NCI-H1930 (cell line): ENCODE results near the gene CLK4.
"Not testable (repeated sequence)": the region's sequence is repeated elsewhere in the genome, so short reads cannot be mapped to it uniquely, and the experiment has no call there.

Experiments
- DNase-seq, 2 experiments: peaks; one replicate each; lab custom pipeline; 2025; lab: John Stamatoyannopoulos, UW

CLK4 gene

GRCh38 chr5:178587763-178588611 is 38.9 kb downstream of the CLK4 start:
- DNase-seq = no peak

DNA sequence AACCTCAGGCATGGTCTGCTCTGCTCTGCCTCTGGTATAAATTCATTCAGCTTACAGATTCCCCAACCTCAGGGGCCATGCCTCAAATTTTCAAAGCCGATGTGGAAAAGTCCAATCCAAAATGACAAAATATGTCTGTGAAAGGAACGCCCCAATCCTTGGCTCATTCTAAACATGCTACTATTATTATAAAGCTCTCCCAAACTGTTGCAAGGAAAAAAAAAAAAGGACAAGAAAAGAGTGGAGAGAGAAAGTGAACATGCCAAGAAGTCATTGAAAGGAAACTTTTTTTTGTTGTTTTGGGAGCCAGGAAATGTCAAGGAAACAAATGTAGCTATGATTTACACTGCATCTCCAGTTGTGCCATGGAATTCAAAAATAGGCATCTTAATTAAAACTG is 40.5 kb downstream of the CLK4 start:
- DNase-seq = no peak

- not testable (repeated sequence) for DNase-seq
Observed at GRCh38 chr5:178585421-178585820, 41.4 kb downstream of the CLK4 start.

GRCh38 chr5:178583279-178583678 is 43.6 kb downstream of the CLK4 start:
- DNase-seq = no peak

- no peak for DNase-seq
Observed at GRCh38 chr5:178582291-178582690, 44.6 kb downstream of the CLK4 start.

GRCh38 chr5:178581621-178582020 is 45.2 kb downstream of the CLK4 start:
- no peak for DNase-seq

DNA sequence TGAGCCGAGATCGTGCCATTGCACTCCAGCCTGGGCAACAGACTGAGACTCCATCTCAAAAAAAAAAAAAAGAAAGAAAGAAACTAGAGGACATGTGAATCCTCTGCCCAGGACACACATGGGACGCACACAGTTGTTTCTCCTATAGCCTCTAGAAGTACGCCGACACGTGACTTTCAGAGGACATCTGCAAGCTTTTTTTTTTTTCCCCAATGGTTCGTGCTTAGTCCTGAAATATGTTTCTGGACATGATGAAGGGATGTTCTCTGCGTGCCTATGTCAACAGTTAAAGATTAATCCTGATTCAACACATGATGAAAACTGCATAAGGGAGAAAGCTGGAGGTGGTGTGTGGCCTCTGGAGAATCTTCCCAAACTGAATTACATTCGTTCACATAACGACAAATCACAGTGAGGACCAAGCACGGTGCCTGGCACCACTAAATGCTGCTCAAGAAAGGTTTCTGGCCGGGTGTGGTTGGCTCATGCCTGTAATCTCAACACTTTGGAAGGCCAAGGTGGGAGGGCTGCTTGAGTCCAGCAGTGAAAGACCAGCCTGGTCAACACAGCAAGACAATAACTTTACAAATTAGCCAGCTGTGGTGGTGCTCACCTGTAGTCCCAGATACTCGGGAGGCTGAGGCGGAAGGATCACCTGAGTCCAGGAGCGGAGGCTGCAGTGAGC is 46.4 kb downstream of the CLK4 start:
- no peak for DNase-seq

DNA sequence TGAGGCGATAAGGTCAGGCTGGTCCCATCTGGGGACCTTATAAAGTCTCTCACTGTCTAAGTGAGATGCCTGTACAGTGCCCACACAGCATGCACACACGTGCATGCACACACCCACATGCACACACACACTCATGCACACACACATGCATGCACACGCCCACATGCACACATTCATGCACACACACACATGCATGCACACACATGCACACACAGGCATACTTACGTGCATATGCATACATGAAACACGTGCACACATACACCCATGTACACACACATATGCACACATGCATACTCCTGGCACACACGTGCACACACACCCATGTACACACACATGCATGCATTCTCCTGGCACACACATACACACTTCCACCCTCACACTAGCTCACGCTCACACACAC is 48.9 kb downstream of the CLK4 start:
- DNase-seq = no peak

DNA sequence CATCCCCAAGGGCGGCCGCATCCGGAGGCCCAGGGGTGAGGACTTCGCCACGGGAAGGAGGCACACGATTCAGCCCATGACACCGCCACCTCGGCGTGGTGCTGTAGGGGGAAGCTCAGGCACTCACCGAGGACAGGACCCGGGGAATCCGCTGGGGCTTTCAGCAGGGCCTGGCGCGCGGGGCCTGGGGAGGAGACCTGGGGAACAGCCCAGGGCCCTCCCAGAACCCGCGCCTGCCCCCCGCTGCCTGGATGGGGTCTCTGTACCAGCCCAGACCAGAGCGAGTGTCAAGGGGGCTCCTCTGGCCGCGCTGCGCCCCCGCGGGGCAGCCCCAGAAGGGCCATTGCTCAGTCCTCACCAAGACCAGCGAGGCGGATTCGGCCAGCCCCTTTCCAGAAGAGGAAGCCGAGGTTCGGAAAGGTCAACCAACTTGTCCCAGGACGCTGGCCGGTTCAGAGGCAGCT is 49.4 kb downstream of the CLK4 start:
- no peak for DNase-seq

DNA sequence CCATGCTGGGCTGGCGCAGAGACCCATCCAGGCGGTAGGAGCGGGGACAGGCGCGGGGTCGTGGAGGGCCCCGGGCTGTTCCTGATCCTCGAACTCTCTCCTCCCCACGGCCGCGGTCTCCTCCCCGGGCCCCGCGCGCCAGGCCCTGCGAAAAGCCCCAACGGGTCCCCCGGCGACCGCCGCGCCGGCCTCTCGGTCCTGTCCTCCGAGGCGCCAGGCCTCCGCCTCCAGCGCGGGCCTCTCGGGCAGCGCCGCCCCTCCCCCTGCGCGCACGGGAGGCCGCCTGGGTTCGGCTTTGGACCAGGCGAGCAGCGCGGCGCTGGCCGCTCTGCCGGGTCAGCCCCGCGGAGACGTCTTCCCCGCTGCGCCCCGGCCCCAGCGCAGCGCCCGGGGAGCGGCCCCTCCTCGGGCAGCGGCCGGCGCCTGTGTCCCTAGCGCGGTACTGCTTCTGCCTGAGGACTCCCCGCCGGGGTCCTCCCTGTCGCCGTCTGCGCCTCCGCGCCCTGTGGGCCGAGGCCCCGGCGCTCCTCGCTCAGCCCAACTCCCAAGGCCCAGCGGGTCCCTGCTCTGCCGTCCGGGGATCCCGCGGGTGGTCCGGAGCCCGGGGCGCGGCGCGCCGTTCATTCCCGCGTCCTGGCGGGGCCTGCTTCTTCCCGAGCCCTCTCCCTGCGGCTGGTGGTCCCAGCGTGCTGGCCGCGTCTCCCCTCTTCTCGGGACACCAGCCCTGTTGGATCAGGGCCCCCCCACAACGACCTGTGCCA is 50.1 kb downstream of the CLK4 start:
- DNase-seq = no peak

- DNase-seq = no peak
Observed at GRCh38 chr5:178573216-178573615, 53.6 kb downstream of the CLK4 start.

DNA sequence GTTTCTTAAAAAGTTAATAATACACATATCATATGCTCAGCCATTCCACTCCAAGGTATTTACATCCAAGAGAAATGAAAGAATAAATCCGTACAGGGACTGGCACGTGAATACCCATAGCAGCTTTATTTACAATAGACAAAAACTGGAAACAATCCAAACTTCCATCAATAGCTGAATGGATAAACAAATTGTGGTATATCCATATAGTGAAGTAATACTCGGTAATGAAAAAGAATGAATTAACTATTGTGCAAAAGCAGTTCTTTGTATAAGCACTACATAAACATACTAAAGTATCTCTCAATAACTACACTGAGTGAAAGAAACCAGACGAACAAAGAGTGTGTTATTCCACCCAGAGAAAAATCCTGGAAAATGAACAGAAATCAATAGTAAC is 54.2 kb downstream of the CLK4 start:
- no peak for DNase-seq

DNA sequence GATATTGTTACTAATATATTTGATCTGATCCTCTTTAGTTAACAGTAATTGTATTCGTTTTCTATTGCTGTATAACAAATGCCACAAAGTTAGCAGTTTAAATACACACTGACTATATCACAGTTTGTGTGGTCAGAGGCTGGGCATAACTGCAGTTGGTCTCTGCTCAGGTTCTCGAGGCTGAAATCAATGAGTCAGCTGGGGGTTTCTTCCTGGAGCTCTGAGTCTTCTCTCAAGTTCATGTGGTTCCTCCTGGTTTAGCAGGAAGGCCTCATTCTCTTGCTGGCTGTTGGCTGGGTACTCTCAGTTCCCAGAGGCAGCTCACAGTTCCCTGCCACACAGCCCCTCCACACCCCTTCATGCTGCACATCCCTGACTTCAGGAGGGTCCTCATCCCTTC is 57.4 kb downstream of the CLK4 start:
- DNase-seq = no peak

DNA sequence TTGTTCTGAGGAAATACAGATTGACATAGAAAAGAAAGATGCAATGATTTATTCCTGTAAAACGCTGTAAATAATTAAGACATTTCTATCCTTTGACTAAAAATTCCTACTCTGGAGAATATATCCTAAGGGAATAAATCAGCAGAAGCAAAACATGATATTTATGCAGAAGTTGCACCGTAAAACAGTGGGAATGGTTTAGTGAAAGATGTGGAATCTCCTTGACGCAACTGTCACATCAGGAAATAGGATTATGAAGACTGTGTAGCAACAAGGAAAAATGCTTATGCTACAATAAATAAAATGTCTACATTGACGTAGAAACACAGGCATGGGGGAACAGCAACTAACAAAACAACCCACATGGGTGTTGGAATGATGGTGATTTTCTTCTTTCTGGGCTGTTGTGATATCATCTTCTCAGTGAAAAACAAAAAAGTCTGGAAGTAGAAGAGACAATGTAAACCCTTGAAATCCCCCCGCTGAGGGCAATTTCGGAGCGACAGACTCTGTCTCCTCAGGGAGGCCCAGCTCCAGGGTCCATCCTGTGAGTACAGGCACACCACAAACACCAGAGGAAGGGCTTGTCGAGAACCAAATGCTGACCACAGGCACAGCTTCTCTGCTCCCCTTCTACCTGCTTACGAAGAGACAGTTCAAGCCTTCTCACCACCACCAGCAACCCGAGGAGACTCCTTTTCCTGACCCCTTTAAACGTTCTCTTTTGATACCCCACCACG is 61.9 kb downstream of the CLK4 start:
- DNase-seq = no peak

GRCh38 chr5:178564397-178564796 is 62.5 kb downstream of the CLK4 start:
- DNase-seq = no peak

DNA sequence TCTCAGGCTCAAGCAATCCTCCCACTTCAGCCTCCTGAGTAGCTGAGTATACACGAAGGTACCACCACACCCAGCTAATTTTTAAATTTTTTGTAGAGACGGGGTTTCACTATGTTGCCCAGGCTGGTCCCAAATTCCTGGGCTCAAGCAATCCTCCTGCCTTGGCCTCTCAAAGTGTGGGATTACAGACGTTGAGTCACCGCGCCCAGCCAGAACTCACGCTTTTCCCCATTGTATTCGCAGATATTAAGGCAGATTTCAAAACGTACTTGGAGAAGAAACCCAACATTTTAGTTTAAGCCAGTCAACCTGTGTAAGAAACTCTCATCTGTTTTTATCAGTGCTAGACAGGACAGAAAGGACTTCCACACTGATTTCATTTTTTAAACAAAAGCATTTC is 63.2 kb downstream of the CLK4 start:
- no peak for DNase-seq

GRCh38 chr5:178561746-178562264 is 65.0 kb downstream of the CLK4 start:
- DNase-seq = no peak

GRCh38 chr5:178560911-178561310 is 65.9 kb downstream of the CLK4 start:
- no peak for DNase-seq

- no peak for DNase-seq
Observed at GRCh38 chr5:178557416-178557815, 69.4 kb downstream of the CLK4 start.

DNA sequence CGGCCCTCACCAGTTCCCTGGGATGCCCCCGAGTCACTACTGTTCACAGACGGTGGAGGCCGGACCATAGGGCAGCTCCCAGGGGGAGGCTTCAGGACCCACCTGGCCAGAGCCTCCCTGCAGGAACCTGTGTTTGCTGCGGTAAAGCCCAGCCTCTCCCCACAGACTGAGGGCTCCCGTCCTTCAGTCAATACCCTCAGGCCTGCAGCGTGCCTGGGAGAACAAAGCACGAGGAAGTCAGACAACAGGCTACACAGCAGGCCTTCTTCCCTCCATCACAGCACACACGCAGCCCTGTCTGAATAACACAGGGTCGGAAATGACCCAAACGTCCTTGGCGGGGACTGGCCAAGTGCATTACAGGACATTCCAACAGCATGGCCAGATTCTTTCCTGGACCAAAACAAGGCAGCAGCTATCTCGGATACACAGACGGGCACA is 71.1 kb downstream of the CLK4 start:
- no peak for DNase-seq

DNA sequence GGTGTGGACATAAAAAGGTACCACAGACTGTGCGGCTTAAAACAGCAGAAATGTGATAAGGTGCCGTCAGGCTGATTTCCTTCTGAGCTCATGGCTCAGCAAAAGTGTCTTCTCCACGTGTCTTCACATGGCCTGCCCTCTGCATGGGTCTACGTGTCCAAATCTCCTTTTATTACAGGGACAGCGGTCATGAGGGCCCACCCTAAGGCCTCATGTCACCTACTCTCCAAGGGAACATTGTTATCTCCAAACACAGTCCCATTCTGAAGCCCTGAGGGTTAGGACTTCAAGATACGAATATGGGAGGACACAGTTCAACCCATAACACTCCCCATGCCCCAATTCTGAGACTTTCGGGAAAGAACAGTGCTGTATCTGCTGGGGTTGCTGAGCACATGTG is 71.8 kb downstream of the CLK4 start:
- no peak for DNase-seq

- no peak for DNase-seq
Observed at GRCh38 chr5:178554311-178554710, 72.5 kb downstream of the CLK4 start.
